Smooth muscle cell (in vitro differentiated cells): ENCODE results near the gene SIAE. TPM values are rescaled to one million over a fixed set of nuclear protein-coding genes. Genes with fewer than 3 reads are reported as not detected.

Source experiments
- DNase-seq: peaks from one replicate; lab custom pipeline; 2025; ENCODE audit not compliant: unreplicated experiment; lab: John Stamatoyannopoulos, UW
- H2AFZ ChIP-seq: fragments of 200-600 bp; sonication (generic); 2 replicates; pipeline ENCODE4 v1.6.0; 2016; ENCODE audit warnings: antibody characterized with exemption, low read depth, mild to moderate bottlenecking
- H3F3A ChIP-seq: fragments of 200-600 bp; sonication (generic); 2 replicates; pipeline ENCODE4 v1.6.0; 2017; ENCODE audit warnings: antibody characterized with exemption, low read depth
- H3K27ac ChIP-seq: fragments of 200-600 bp; sonication (generic); 2 replicates; pipeline ENCODE4 v1.5.1; 2016; ENCODE audit warnings: low read depth, mild to moderate bottlenecking
- H3K27me3 ChIP-seq: fragments of 200-600 bp; sonication (generic); 2 replicates; pipeline ENCODE4 v1.6.1; 2016; ENCODE audit warnings: low read depth, mild to moderate bottlenecking
- H3K36me3 ChIP-seq: fragments of 200-600 bp; sonication (generic); 2 replicates; pipeline ENCODE4 v1.5.1; 2016; ENCODE audit warnings: low read depth
- H3K4me1 ChIP-seq: fragments of 200-600 bp; sonication (generic); 2 replicates; pipeline ENCODE4 v1.5.1; 2016; ENCODE audit warnings: low read depth
- H3K4me2 ChIP-seq: fragments of 200-600 bp; sonication (generic); 2 replicates; pipeline ENCODE4 v1.6.0; 2016; ENCODE audit warnings: mild to moderate bottlenecking
- H3K4me3 ChIP-seq: fragments of 200-600 bp; sonication (generic); 2 replicates; pipeline ENCODE4 v1.5.1; 2016; ENCODE audit warnings: mild to moderate bottlenecking
- H3K79me2 ChIP-seq: fragments of 200-600 bp; sonication (generic); 2 replicates; pipeline ENCODE4 v1.6.0; 2016; ENCODE audit warnings: low read depth, mild to moderate bottlenecking
- H3K9ac ChIP-seq: fragments of 200-600 bp; sonication (generic); 2 replicates; pipeline ENCODE4 v1.6.0; 2016; ENCODE audit warnings: low read depth
- H3K9me3 ChIP-seq: fragments of 200-600 bp; sonication (generic); replicated peaks from 2 replicates; pipeline ENCODE4 v1.5.1; 2016; ENCODE audit warnings: low read depth
- H4K20me1 ChIP-seq: fragments of 200-600 bp; sonication (generic); 2 replicates; pipeline ENCODE4 v1.6.0; 2016; ENCODE audit warnings: low read depth
- WGBS: methylation state at CpG from one replicate; pipeline ENCODE4 v1.1.7; 2016; ENCODE audit warnings: low lambda C conversion rate; 5-methylcytosine and 5-hydroxymethylcytosine counted together
- polyA plus RNA-seq: library from polyadenylated mRNA; unstranded; fragments of >200 nt; fragmentation: Nextera tagmentation; extraction: Ambion mirVana; gene quantifications from 2 replicates; pipeline ENCODE4 v1.2.1, GENCODE V29; 2016
- total RNA-seq: library from RNA; depleted of rRNA; stranded (reverse); fragments of >200 nt; gene quantifications from 2 replicates; pipeline ENCODE4 v1.2.3, GENCODE V29; 2014
- TF ChIP-seq, protein P1 (sequence below): fragments of 200-600 bp; sonication (generic); IDR thresholded peaks from 2 replicates; pipeline ENCODE4 v1.5.1; 2017; ENCODE audit warnings: borderline replicate concordance, mild to moderate bottlenecking, antibody characterized with exemption; ENCODE audit not compliant: insufficient read depth, poor library complexity, severe bottlenecking

The SIAE gene
- total and polyA plus RNA-seq, 2 experiments from 2014 or later, result 11.5 to 12.5 TPM

DNA sequence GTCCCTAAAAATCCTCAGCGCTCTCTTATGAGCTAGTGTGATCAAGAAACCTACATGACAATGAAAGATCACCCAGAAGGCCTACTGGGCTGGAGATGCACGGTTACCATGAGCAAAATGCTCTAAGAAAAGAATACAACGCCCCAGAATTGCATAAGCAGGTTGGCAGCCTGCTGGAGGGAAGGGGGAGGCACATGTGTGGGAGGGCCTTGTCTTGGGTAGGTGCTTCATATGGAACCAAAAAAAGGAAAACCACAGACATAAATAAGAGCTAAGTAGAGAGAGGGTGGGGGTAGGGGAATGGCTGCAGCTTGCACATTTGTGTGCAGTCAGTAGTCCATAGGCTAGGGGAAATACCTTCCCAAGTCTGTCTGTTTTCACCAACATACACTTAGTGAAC is 2.8 kb downstream of the SIAE start:
- TF ChIP-seq, protein P1, sequence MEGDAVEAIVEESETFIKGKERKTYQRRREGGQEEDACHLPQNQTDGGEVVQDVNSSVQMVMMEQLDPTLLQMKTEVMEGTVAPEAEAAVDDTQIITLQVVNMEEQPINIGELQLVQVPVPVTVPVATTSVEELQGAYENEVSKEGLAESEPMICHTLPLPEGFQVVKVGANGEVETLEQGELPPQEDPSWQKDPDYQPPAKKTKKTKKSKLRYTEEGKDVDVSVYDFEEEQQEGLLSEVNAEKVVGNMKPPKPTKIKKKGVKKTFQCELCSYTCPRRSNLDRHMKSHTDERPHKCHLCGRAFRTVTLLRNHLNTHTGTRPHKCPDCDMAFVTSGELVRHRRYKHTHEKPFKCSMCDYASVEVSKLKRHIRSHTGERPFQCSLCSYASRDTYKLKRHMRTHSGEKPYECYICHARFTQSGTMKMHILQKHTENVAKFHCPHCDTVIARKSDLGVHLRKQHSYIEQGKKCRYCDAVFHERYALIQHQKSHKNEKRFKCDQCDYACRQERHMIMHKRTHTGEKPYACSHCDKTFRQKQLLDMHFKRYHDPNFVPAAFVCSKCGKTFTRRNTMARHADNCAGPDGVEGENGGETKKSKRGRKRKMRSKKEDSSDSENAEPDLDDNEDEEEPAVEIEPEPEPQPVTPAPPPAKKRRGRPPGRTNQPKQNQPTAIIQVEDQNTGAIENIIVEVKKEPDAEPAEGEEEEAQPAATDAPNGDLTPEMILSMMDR, result no peak
- DNase-seq, result no peak
- Histone ChIP-seq H3F3A (no peaks in the 10 kb centered on the region), H3K27ac (no peak overlapping the region), H3K36me3 (no peaks in the 10 kb centered on the region), H2AFZ (no peak overlapping the region), H3K4me2 (no peak overlapping the region), H3K9ac (no peak overlapping the region), H3K9me3 (no peaks in the 10 kb centered on the region), H3K4me1 (peaks cover 8% of the 10 kb centered on the region), H3K27me3 (no peaks in the 10 kb centered on the region), H3K4me3 (no peak overlapping the region), H4K20me1 (no peaks in the 10 kb centered on the region), H3K79me2 (no peaks in the 10 kb centered on the region)
- 79% methylated on average over 3 of the region's 3 CpGs for WGBS

DNA sequence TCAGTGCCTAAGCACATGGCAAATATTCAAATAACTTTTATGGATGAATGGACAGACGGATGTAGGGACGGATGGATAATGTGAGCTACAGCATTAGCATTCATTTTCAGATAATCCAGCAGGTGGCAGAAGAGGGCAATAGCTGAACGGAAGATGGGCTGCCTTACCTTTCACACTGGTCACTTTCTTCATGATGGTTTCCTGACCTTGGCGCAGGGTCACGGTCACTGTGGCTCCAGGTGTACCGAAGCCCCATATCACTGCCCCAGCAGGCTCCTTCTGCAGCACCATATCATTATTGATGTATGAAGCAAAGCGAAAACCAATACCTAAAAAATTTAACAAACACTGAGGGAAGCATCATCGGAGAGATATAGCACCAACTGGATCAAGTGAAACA is 4.3 kb downstream of the SIAE start:
- H3K9ac ChIP-seq, result no peak overlapping the region
- WGBS, result 26% methylated on average over 8 of the region's 8 CpGs
- H3K4me3 ChIP-seq, result no peak overlapping the region
- no peak for DNase-seq
- H3F3A ChIP-seq, result no peaks in the 10 kb centered on the region
- no peak overlapping the region for H3K4me2 ChIP-seq
- no peaks in the 10 kb centered on the region for H3K79me2 ChIP-seq
- no peaks in the 10 kb centered on the region for H3K9me3 ChIP-seq
- no peak overlapping the region for H3K27ac ChIP-seq
- no peaks in the 10 kb centered on the region for H4K20me1 ChIP-seq
- no peaks in the 10 kb centered on the region for H3K27me3 ChIP-seq
- TF ChIP-seq, protein P1, result peak; percentile 72
- H2AFZ ChIP-seq, result no peak overlapping the region
- H3K4me1 ChIP-seq, result no peaks in the 10 kb centered on the region
- no peaks in the 10 kb centered on the region for H3K36me3 ChIP-seq

DNA sequence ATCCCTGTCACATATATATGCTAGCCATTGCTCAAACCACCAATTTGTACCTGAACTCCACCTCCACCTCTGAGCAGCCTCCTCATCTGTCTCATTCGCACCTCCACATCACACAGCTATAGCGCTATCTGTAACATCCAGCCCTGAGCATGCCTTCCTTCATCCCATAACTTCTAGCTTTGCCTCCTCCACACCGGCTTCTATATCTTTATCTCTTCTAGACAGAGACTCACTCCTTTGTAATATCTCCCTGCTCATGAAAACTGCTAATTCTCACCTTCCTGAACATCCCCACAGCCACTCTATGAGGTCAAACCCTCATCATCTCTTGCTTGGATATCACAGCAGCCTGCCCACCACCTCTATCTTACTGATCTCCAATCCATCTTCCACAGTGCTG is 5.9 kb downstream of the SIAE start:
- no peak overlapping the region for H3K9ac ChIP-seq
- no peak overlapping the region for H3K4me3 ChIP-seq
- H3K9me3 ChIP-seq, result no peaks in the 10 kb centered on the region
- H3K4me1 ChIP-seq, result no peaks in the 10 kb centered on the region
- H3K27me3 ChIP-seq, result no peaks in the 10 kb centered on the region
- H4K20me1 ChIP-seq, result no peaks in the 10 kb centered on the region
- DNase-seq, result no peak
- TF ChIP-seq, protein P1, result no peak
- no peak overlapping the region for H2AFZ ChIP-seq
- 90% methylated on average over 3 of the region's 3 CpGs for WGBS
- no peaks in the 10 kb centered on the region for H3K79me2 ChIP-seq
- H3K4me2 ChIP-seq, result no peak overlapping the region
- no peak overlapping the region for H3K27ac ChIP-seq
- H3K36me3 ChIP-seq, result no peaks in the 10 kb centered on the region
- no peaks in the 10 kb centered on the region for H3F3A ChIP-seq

DNA sequence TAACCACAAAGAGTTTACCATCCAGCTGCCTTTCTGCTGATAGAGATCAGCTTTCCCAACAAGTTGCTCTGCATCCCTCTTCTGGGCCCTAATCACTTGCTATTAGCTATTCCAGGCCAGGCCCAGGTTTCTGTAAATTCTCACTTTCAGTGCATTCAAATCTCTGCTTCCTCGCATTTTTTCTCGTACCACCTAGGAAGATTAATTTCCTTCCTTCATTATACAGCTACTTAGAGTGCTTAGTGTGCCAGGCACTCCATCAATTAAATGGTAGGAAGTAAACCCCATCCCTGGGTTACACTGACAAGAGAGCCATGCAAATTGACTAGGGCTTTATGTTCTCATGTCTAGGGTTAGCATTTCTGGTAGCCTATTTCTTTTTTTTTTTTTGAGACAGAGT is 9.7 kb downstream of the SIAE start:
- Histone ChIP-seq H3K4me1 (no peaks in the 10 kb centered on the region), H3K27me3 (no peaks in the 10 kb centered on the region), H2AFZ (no peak overlapping the region), H3K27ac (no peak overlapping the region), H4K20me1 (no peaks in the 10 kb centered on the region), H3K4me3 (no peak overlapping the region), H3K79me2 (no peaks in the 10 kb centered on the region), H3K9me3 (no peaks in the 10 kb centered on the region), H3K36me3 (no peaks in the 10 kb centered on the region), H3K9ac (no peak overlapping the region), H3K4me2 (no peak overlapping the region), H3F3A (no peaks in the 10 kb centered on the region)
- TF ChIP-seq, protein P1, result no peak
- no peak for DNase-seq
- 93% methylated on average over 2 of the region's 2 CpGs for WGBS
